ENCODE results near the gene IFITM2.
A peak's percentile ranks its signal among the peaks of the same experiment; 100 is the strongest.
"Not testable (repeated sequence)": the region's sequence is repeated elsewhere in the genome, so short reads cannot be mapped to it uniquely, and the experiment has no call there.

Gene IFITM2

DNA sequence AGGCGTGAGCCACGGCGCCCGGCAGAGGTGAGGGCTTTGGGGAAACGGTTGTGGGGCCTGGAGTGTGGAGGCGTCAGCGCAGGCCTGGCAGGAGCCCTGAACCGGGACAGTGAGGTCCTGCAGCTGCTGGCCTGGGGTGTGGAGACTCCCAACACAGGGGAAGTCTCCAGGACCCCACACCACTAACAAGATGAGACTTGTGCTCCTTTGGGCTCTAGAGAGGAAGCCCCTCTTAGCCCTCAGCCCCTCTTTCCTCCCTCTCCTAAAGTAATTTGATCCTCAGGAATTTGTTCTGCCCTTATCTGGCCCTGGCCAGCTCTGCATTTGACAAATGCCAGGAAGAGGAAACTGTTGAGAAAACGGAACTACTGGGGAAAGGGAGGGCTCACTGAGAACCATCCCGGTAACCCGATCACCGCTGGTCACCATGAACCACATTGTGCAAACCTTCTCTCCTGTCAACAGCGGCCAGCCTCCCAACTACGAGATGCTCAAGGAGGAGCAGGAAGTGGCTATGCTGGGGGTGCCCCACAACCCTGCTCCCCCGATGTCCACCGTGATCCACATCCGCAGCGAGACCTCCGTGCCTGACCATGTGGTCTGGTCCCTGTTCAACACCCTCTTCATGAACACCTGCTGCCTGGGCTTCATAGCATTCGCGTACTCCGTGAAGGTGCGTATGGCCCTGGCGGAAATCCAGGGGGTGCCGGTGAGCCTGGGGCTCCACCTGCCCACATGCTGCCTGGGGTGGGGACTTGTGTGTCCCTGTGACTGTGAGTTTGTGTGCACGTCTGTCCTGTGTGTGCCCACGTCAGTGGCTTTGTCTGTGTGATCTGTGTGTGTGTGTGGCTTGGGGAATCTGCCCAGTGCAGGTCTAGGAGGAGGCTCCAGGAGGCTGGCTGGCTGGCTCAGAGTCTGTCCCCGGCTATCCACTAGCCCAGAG lies at the start of gene IFITM2:
IFITM2 (plus strand) TSS at position 51 of the 943 bp plus-strand sequence; CDS start at position 428, 377 bp downstream.
- DNase-seq: not testable (repeated sequence)

DNA sequence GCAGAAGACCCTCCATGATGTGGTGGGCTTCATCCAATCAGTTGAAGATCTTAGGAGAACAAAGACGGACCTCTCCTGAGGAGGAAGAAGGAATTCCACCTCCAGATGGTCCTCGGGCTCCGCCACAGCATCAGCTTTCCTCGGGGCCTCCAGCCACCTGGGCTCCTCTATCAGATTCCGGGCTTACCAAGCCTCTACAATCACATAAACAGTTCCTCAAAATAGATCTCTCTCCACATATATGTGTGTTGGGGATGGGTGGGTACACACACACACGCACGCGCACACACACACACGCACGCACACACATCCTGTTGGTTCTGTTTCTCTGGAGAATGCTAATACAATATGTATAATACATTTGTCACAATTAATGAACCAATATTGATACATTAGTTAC lies 48.2 kb upstream of the IFITM2 start:
- no peak for DNase-seq

DNA sequence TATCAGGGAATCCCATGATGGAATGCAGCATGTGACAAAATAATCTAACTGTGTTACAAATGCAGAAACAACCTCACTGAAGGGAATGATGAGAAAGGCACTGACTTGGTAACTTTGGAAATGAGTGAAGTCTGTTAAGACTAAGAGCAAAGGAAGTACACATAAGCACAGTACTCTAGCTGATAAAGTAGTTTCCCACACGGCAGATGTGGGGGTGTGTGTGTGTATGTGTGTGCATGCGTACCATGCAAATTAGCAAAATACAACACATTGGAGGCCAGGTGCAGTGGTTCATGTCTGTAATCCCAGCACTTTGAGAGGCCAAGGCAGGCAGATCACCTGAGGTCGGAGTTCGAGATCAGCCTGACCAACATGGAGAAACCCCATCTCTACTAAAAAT lies 46.0 kb upstream of the IFITM2 start:
- no peak for DNase-seq

DNA sequence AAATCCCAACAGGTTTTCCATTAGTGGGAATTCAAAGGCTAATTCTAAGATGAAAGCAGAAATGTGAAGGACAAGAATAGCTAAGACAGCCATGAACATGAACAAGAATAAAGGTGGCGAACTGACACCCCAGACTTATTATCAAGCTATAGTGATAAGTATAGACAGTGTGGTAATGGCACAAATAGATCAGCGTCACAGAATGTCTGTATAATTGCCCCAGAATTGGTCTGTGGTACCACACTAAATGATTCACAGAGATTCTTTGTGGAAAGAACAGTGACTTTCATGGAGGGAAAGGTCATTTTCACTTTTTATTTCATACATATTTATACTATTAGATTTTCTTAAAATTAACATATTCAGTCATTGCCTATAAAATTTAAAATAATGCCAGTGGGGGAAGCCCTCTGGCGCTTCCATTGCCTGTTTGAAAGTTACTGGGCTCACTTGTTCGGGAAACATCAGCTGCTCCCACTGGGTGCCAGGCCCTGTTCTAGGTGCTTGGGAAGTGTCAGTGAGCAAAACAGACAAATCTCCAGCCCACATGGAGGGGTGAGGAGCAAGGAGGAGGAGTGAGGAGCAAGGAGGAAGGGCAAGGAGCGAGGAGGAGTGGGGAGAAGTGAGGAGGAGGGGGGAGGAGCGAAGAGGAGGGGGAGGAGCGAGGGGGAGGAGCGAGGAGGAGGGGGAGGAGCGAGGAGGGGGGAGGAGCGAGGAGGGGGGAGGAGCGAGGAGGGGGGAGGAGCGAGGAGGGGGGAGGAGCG lies 40.8 kb upstream of the IFITM2 start:
- no peak for DNase-seq

DNA sequence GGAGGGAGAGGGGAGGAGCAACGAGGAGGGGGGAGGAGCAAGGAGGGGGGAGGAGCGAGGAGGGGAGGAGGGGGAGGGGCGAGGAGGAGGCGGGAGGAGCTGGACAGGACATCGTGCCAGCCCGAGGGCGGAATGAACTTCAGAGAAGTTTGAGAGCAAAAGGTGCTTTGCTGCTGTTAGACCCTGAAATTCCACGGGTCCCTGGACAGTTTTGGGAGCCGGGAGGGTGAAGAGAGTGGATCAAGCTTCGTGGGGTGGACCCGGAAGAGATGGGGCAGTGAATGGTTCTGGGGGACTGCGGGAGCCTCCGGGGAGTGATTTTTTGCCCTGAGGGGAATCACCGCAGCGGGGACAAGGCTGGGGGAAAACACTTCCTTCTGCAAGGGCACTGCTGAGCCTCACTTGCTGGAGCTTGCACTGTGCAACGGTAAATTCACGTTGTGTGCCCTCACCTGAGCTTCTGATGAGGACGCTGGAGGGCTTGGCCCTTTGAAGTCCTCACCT lies 40.1 kb upstream of the IFITM2 start:
- peak; percentile 56 for DNase-seq

DNA sequence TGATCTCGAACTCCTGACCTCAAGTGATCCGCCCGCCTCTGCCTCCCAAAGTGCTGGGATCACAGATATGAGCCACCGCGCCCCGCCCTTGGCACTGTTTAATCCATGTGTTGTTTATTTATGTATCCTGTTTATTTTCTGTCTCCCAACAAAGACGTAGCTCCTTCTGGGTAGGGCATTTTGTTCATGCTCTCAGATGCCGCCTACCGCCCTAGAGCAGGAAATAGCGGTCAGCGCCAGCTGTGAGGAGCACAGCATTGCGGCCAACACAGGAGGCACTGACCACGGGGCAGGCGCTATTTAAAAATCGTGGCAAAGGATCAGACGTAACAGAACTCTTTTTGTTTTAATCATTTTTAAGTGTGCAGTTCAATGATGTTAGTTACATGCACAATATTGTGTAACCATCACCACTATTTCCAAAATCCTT lies 38.9 kb upstream of the IFITM2 start:
- DNase-seq: not testable (repeated sequence)

DNA sequence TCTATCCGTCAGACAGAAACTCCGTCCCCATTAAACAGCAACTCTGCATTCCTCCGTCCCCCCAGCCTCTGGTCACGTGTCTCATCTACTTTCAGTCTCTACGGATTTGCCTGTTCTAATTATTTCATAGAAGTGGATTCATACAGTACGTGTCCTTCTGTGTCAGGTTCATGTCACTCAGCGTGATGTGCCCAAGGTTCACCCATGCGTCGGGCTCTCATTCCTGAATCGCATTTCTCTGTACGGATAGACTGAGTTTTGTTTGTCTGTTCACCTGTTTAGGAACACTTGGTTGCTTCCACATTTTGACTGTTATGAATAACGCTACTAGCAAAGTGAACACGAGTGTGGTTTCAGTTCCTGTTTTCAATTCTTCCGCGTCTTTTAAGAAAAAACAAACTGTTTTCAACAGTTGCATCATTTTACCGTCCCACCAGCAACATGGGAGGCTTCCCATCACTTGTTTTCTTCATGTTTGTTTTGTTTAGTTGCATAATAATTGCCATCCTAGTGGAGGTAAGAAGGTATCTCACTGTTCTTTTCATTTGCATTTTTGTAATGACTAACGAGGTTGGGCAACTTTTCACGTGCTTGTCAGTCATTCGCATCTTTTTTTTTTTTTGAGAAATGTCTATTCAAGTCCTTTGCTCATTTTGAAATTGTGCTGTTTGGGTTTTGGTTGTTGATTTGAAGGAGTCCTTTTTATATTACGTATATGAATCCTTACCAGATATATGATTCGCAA lies 38.3 kb upstream of the IFITM2 start:
- DNase-seq: no peak

DNA sequence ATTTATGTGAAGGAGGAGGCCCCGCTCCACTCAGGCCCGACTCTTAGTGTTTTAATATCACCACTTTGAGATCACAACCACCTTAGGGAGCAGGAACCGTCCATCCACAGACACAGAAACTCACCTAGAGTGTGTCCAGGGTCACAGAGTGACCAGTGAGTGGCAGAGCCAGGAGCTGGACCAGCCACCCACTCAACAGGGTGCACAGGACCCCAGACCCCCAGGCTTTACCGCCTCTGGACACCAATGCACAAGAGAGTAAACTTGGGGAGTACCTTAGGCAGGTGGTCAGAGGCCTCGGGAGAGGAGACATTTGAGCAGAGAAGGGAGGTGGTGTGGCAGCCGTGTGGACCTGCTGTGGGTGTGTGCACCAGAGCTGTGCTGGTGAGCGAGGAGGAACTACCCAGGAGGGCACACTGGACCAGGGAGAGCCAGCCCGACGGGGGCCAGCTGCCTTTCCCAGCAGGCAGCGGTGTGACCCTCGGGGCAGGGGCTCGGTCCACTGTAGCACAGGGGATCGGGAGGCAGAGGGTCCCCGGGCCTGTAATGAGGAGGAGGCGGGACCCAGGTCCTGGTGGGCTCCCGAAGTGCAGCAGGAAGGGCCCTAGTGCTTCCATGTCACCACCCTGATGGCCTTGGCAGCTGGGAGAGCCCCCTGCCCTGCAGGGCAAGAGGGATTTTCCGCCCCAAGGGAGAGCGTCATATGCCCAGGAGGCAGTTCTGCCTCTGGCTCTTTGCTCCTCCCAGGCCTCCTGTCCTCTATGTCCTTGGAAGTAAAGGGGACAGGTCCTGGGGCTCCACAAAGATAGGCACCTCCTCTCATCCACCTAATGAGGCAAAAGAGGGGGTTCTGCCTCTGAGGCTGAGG lies 36.9 kb upstream of the IFITM2 start:
- DNase-seq: no peak

DNA sequence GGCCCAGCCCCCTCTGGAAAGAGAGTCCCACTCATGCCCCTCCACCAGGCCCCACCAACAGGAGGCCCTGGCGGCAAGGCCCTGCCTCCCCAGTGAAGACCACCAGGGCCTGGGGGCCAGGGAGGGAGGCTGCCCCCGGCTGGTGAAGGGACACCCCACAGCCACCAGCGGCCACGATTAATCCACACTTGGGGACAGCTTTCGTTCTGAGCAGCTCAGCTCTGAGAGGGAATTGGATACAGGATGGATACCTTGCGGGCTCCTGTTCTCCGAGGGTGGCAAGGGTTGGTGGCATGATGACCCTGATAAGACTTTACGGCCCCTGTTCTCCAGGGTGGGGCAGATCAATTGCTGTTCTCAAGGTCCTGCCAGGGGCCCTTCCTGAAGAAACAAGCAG lies 36.3 kb upstream of the IFITM2 start:
- no peak for DNase-seq

DNA sequence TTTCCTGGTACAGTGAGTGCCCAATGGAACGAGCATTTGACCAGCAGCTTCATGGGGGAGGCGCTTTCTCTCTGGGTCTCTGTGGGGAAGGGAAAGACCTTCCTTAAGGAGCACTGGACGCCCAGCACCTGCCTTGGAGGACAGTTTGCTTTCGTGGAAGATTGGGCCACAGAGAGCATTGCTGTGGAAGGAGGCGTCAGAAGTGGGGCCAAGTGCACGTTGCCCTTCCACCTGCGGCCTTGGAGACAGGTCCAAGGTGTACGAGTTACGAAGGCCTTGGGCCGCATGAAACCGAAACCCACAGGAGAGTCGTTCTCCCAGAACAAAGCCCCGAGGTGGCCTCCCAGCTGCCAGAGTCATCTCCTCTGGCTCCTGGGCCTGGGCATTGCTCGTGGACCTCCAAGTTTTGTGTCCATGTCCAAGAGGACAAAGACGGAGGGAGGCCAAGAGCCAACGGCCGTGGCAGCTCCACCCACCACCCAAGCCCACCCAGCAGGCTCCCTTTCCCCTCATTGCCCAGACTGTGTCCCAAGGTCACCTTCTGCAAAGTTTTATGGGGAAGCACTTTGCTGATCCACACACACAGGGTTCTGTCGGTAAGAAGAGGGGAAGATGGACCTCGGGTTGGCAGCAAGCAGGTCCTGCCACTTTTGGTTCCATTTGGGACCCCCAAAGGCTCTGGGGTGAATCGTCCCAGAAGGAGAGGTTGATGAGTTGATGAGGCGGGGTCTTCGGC lies 35.3 kb upstream of the IFITM2 start:
- DNase-seq: no peak

DNA sequence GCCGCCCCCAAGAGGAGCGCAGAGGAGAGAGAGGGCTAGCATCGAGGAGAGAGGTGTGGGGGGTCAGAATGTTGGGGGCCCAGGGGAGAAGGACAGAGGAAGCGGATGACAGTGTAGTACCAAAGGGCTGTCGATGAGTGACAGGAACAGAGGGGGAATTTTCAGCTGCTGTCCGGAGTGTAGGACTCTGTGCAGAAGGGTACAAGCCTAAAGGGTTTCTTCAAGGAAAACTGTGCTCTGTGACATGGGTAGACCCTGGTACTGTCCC lies 34.8 kb upstream of the IFITM2 start:
- no peak for DNase-seq

DNA sequence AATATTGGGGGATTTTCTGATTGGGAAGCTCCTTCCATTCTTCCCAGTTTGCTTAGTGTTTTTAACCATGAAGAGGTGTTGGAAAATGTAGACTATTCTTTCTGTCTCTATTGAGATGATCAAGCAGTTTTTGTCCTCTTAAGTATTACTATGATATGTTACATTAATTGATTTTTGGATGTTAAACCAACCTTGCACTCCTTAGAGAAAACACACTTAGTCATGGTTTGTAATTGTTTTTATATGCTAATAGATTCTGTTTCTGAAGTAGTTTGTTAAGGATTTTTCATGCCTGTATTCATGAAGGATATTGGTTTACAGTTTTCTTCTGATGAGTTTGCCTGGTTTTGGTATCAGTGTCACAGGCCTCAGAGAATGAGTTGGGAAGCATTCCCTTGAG lies 31.4 kb upstream of the IFITM2 start:
- DNase-seq: no peak

DNA sequence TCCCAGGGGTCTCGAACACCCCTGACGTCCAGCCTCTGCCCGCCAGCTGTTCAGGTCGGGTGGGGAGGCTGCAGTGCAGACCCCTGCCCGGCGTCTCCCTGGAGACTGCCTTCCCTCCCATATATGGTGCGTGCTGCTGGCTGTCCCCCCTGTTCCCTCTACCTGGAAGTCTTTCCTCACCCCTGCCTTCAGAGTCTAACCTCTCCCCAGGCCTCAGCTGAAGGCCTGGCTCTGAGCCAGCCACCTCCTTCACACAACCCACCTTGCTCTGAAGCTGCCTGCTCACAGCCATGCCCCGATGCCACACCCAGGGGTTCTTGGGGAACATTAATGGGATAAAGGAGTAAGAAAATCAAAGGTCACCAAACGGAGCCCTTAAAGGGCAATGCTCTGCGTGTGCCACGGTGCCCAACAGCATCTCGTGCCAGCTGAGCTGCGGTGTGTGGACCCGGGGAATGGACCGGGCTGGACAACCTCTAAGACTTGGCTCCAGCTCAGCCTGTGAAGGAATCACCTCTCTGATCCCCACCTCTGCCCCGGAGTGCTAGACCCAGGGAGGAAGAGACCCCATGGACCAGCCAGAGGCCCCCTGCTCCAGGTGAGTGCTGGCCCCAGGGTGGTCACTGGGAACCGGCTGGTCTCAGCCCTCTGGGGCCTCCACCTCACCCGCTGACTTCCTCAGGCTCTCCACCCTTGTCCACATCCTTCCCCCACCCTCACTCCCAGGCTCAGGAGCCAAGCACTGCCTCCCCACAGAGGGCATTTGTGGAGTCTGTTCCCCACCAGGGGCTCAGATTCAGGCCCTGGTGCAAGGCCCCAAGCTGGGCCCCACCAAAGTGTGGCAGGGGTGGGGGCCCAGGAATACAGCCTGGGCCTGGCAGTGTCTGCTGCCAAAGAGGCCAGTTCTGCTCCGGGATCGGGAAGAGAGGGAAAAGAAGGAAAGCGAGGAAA lies 29.3 kb upstream of the IFITM2 start, which contains the start of gene NLRP6:
NLRP6 (plus strand) TSS at position 407 of the 951 bp plus-strand sequence; CDS start at position 570, 163 bp downstream.
- no peak for DNase-seq

DNA sequence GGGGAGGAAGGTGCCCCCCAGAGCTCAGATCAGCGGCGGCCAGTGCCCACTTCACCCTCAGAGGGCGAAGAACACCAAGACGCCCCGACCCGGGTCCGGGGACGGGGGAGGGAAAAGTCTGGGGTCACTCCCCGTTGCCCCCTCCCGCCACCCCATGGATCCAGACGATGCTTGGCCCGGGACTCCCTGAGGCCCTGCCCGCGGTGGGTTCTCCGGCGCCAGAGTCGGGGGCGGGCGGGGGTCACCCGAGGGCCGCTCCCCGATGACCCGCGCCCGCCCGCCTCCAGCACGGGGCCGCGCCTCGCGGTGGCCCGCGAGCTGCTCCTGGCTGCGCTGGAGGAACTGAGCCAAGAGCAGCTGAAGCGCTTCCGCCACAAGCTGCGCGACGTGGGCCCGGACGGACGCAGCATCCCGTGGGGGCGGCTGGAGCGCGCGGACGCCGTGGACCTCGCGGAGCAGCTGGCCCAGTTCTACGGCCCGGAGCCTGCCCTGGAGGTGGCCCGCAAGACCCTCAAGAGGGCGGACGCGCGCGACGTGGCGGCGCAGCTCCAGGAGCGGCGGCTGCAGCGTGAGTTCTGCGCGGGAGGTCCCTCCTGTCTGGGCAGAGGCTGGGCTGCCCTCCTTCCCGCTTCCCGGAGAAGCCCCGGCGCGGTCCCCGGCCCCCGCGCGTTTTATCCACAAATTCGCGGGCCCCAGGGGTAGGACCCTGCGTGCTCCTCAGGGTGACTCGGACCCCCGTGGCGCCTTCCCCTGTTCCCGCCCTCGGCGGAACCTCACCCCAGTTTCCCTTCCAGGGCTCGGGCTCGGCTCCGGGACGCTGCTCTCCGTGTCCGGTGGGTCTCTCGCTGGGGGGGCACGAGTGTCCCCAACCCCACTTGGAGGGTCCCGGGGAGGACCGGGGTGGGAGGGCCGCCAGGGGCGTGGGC lies 28.3 kb upstream of the IFITM2 start:
- DNase-seq: peak; percentile 15

DNA sequence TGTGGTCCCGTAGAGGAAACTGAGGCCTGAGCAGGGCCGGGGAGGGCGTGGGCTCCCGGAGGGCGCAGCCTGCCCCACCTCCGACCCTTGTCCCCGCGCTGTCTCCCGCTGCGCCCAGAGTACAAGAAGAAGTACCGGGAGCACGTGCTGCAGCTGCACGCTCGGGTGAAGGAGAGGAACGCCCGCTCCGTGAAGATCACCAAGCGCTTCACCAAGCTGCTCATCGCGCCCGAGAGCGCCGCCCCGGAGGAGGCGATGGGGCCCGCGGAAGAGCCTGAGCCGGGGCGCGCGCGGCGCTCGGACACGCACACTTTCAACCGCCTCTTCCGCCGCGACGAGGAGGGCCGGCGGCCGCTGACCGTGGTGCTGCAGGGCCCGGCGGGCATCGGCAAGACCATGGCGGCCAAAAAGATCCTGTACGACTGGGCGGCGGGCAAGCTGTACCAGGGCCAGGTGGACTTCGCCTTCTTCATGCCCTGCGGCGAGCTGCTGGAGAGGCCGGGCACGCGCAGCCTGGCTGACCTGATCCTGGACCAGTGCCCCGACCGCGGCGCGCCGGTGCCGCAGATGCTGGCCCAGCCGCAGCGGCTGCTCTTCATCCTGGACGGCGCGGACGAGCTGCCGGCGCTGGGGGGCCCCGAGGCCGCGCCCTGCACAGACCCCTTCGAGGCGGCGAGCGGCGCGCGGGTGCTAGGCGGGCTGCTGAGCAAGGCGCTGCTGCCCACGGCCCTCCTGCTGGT lies 27.5 kb upstream of the IFITM2 start:
- peak; percentile 49 for DNase-seq

DNA sequence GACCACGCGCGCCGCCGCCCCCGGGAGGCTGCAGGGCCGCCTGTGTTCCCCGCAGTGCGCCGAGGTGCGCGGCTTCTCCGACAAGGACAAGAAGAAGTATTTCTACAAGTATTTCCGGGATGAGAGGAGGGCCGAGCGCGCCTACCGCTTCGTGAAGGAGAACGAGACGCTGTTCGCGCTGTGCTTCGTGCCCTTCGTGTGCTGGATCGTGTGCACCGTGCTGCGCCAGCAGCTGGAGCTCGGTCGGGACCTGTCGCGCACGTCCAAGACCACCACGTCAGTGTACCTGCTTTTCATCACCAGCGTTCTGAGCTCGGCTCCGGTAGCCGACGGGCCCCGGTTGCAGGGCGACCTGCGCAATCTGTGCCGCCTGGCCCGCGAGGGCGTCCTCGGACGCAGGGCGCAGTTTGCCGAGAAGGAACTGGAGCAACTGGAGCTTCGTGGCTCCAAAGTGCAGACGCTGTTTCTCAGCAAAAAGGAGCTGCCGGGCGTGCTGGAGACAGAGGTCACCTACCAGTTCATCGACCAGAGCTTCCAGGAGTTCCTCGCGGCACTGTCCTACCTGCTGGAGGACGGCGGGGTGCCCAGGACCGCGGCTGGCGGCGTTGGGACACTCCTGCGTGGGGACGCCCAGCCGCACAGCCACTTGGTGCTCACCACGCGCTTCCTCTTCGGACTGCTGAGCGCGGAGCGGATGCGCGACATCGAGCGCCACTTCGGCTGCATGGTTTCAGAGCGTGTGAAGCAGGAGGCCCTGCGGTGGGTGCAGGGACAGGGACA lies 26.7 kb upstream of the IFITM2 start:
- peak; percentile 33 for DNase-seq

DNA sequence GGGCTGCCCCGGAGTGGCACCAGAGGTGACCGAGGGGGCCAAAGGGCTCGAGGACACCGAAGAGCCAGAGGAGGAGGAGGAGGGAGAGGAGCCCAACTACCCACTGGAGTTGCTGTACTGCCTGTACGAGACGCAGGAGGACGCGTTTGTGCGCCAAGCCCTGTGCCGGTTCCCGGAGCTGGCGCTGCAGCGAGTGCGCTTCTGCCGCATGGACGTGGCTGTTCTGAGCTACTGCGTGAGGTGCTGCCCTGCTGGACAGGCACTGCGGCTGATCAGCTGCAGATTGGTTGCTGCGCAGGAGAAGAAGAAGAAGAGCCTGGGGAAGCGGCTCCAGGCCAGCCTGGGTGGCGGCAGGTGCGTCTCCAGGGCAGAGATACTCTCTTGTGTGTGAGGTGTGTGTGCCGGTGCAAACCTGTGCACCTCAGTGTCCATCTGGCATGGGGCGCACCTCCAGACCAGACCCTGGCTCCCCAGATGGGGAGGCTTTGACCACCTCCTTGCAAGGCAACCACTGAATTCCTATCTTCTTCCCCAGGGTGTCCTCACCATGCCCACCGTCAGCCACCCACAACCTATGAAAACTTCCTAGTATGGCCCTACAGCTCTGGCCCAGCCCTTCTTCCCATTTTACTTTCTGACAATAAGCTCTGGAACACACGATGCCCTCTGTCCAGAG lies 26.0 kb upstream of the IFITM2 start:
- DNase-seq: no peak
